CD4-positive, alpha-beta T cell treated with Interleukin-15 for 4 hours (primary cell): Measurements from ENCODE around the gene PANK4.

ENCODE experiments used
- DNase-seq: peaks from one replicate; pipeline ENCODE4 v3.0.0-alpha.2; 2020; ENCODE audit warnings: low spot score

PANK4 gene

DNA sequence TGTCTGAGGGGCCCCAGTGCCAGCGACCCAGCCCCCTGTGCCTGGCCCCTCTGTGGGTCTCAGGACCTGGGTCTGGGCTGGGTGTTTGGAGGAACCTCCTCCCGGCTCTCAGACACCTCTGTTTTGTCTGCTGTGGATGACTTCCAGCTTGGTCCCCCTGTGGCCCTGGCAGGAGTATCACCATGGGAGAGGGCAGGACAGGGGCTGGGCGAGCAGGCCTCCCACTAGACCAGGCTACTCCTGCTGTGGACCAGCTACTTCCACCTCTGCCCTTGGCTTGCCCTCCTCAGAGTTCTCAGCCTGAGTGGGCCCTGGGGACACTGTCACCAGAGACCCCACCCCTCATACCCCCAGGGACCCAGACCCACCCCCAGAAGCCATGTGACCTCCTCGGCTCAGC, 28.5 kb downstream of the PANK4 start:
- no peak for DNase-seq

DNA sequence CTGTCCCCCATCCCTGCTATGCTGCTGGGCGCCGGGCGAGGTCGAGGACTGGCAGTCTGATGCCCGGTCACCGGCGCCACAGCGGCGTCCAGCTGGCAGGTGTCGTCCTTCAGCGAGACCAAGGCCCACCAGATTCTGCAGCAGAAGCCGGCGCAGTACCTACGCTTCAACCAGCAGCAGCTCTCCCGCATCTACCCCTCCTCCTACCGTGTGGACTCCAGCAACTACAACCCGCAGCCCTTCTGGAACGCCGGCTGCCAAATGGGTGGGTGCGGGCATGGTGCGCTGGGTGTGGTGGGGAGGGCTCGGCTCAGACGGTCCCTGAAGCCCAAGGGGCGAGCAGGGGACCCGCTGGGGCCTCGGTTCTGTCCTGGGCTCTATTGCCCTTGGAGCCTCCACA, 29.6 kb downstream of the PANK4 start:
- DNase-seq, result no peak

DNA sequence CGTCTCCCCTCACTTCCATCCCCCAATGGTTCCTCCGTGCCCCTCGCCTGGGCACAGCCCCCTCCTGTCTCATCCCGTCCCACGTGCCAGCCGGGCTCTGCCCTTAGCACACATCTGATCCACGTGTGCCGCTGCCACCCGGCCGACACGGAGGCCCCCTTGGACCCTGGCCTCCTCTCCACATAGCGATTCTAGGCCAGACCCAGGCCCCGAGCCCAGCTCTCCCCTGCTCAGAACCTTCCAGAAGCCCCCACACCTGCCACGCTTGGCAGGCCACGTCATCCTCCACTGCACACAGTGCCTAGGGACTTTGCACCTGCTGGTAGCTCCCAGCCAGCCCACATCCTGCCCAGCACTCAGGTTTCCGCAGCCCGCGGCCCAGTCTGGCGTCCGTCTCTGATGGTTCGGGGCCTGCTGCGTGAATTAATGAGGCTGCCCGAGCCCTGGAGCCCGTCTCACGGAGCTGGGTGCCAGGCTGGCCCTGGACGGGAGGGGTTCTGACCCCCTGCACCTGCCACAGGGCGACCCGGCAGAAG, 30.2 kb downstream of the PANK4 start:
- DNase-seq, result peak; percentile 26

- DNase-seq, result no peak
These were observed 30.9 kb downstream of the PANK4 start for GRCh38 chr1:2495546-2495945.

DNA sequence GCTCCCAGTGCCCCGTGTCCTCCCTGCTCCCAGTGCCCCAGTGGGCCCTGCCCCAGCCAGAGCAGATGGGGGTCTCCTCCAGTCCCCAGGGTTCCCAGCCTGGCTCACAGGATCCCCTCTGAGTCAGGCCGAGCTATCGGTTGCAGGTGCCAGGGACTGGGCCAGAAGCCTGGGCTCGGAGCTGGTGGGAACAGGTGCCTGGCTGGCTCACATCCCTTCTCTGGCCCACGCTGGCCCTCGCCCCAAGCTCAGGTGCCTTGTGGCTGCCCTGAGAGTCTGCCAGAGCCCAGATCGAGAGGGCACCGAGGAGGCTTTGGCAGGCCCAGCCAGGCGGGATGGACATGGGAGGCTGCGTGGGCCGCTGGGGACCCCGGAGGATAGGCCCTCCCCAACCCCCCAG, 31.4 kb downstream of the PANK4 start:
- DNase-seq, result no peak

GRCh38 chr1:2494323-2494693, 32.1 kb downstream of the PANK4 start:
- no peak for DNase-seq

DNA sequence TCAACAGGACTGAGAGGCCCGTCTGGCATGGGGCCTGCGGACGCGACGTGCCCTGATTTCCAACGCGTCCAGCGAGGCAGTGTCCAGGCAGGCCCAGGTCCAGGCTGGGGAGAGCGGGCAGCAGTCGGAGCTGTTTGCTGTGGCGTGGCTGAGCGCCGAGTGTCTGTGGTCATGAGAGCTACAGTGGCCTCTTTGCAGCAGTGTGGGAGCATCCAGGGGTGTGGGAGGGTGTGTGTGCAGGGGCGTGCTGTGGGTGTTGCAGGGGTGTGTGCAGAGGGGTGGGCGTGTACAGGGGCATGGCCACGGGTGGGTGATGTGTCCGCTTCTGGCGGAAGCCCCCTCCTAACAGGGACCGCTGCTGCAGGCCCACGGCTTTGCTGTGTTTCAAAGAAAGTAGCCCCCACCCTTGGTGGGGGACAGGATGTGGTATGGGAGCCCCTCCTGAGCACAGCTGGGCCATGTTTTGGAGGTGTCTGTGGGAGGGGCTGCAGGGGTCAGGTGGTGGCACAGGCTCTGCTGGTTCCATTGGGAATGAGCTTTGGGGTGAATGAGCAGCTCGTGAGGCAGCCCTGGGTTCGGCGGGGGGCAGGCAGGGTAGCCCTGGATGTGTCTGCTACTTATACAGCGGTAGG, 32.6 kb downstream of the PANK4 start:
- DNase-seq, result peak; percentile 2

- no peak for DNase-seq
These were observed 33.2 kb downstream of the PANK4 start for GRCh38 chr1:2493218-2493617.

GRCh38 chr1:2492091-2492490, 34.3 kb downstream of the PANK4 start:
- DNase-seq, result no peak

GRCh38 chr1:2489615-2490014, 36.8 kb downstream of the PANK4 start:
- DNase-seq, result no peak

DNA sequence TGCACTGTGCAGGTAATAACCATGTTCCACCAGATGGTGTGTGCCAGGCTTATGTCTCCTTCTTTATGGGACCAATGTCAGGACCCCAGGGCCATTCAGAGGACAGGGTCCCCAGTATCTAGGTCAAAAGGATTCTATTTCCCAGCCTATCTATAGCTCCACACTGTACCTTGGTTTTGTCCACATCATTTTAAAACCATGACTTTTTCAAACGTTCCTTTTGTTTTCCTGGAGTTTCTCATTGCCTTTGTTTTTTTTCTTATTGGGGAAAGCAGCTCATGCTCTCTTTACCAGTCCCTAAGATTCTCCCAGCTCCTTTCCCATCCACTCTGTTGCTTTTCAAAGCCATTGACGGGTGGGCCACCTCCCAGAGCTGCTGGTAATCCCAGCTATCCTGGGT, 37.7 kb downstream of the PANK4 start:
- no peak for DNase-seq

GRCh38 chr1:2486558-2486957, 39.8 kb downstream of the PANK4 start:
- DNase-seq, result no peak

GRCh38 chr1:2486041-2486440, 40.4 kb downstream of the PANK4 start:
- no peak for DNase-seq

- DNase-seq, result no peak
These were observed 42.4 kb downstream of the PANK4 start for GRCh38 chr1:2483970-2484369.

GRCh38 chr1:2483026-2483425, 43.4 kb downstream of the PANK4 start:
- DNase-seq, result no peak

DNA sequence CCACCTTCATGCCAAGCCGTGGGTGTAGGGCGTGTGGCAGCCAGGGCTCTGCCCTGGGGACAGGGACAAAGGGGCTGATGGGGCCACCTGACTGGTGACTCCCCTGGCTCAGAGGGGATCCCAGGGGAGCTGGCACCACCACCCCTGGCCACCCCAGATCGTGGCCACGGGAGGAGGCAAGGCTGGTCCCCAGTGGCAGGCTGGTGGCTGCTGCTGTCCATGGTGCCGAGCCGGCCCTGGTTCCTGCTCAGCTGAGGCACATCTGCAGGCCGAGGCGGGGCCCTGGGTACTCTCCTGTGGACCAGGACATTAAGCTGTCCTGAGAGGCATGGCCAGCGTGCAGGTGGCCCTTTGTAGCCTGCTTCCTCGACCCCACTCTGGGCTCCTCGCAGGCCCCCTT, 43.8 kb downstream of the PANK4 start:
- DNase-seq, result no peak

DNA sequence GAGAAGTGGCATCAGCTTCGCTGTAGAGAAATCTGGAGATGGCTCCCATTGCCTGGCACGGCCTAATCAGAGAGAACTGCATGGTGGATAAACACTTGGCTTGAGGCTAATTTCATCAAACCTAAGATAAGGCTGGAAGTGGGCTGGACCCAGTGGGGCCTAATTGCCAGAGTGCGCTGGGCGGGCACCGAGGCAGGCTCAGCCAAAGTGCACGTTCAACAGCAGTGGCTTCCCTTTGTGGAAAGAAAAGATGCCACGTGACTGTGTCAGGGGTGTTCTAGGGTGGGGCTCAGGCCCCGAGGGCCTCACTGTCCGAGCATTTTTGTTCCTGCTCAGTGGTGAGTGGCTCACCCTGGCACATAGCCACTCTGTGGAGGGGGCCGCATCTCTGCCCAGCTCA, 44.5 kb downstream of the PANK4 start:
- no peak for DNase-seq

DNA sequence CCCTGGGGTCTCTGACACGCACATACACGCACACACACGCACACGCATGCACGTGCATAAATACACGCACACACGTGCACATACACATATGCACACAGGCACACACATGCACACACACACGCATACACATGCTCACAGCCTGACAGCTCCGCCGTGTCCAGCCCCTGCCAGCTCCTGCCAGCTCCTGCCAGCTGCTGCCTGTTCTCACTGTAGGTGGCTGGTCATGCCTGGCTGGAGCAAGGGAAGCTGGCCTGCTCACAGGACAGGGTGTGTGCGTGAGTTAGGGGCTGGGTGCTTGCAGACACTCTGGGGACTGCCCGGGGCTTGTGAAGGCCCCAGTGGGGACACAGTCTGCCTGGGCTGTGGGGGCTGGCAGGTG, 45.4 kb downstream of the PANK4 start:
- DNase-seq, result no peak

- no peak for DNase-seq
These were observed 46.0 kb downstream of the PANK4 start for GRCh38 chr1:2480236-2480985.

DNA sequence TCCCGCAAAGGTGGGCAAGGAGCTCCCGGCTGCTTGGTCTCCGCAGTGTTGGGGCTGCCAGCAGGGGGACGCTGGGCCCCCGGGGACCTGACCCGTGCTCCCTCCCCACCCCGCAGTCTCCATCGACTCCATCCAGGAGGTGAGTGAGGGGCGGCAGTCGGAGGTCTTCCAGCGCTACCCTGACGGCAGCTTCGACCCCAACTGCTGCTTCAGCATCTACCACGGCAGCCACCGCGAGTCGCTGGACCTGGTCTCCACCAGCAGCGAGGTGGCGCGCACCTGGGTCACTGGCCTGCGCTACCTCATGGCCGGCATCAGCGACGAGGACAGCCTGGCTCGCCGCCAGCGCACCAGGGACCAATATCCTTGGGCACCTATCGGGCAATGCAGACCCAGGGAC, 46.8 kb downstream of the PANK4 start:
- no peak for DNase-seq

DNA sequence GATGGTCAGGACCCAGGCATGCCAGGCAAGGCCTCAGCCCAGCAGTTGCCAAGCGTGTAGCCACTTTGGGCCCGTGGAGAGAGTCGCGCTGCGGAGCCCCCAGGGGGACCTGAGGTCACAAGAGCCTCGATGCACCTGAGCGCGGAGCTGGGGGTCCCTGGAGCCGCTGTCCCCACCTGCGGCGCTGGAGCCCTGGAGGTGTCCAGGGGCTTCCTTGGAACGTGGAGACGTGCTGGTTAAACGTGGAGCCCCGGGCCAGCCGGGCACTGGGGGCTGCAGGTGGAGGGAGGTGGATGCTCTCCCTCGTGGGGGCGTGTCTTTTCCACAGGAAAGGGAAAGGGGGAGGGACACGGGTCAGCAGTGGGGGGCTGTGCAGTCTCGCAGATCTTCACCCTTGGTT, 47.2 kb downstream of the PANK4 start:
- no peak for DNase-seq

DNA sequence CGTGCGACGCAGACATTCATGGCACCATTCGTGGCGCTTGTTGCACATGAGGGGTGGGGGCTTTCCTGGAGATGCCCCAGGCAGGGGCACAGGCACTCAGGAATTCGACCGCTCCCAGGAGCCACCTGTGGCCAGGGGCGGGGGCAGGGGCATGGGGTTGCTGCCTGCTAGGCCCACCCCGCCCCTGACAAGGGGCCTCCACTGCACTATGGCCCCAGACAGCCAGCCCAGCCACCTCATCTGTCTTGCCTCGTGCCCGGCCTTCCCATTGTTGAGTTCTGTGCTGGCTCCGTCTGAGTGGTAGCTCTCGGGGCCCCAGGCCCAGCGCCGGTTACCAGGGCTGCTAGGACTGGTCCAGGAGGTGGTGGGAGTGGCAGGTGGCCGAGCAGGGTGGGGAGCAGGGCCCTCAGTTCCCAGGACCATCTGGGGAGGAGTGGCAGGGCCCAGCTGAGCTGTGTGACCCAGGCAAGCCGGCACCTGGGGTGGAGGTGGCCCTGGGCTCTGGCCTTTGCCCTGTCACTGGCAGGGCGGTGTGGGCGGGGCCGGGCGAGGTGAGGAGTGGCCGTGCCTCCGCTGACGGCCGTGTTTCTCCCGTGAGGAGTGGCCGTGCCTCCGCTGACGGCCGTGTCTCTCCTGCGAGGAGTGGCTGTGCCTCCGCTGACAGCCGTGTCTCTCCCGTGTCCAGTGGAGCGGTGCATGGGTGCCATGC, 48.5 kb downstream of the PANK4 start:
- DNase-seq, result no peak

DNA sequence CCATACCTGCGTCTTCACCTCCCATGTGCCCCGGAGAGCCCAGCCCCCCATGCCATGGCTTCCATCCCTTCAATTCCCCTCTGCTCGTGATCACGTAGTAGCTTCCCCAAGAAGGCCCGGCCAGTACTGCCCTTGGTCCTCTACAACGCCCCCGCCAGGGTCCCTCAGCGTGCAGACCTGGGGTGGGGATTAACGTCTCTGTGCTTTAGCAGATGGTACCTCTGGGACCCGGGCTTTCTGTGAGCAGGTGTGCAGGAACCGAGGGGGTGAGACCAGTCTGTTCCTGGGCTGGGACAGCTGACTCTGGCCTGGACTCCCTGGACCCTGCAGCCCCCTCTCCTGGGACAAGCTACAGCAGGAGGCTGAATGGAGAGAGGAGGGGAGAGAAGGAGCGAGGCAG, 49.1 kb downstream of the PANK4 start:
- no peak for DNase-seq
